Right lobe of liver (tissue), 4 donors: Measurements from ENCODE around the gene GALC.

Source experiments
- CTCF ChIP-seq, 4 donors: fragments of 200-600 bp in 3 of 4; fragments of 450-650 bp in 1 of 4; IDR thresholded peaks; one replicate each; pipeline versions ENCODE4 v1.5.1 to v1.8.0; 2016 to 2022; ENCODE audit warnings: antibody characterized with exemption in 4 of 4, mild to moderate bottlenecking in 2 of 4
- POLR2A ChIP-seq: fragments of 450-650 bp; IDR thresholded peaks from one replicate; pipeline ENCODE4 v1.6.1; 2017; ENCODE audit warnings: antibody characterized with exemption, mild to moderate bottlenecking
- donor health status: DM: no; HTN: no; CAD: no.
- donor health status: DM: no; HTN: no; CAD: no.
- donor health status: DM: no; HTN: yes; CAD: no.

GRCh38 chr14:88017535-88017934 lies 24.6 kb upstream of the GALC start:
- no peak for TF ChIP-seq CTCF (IDR thresholded peaks at IDR 0.05)
- TF ChIP-seq POLR2A, result no peak
